ENCODE measurements around the gene PLXND1. TPM values are rescaled to one million over a fixed set of nuclear protein-coding genes. Genes with fewer than 3 reads are reported as not detected.

The PLXND1 gene
- total RNA-seq, 4 donors from 2014 or later: 191 to 351 (median 205) TPM

- TF ChIP-seq CTCF (IDR thresholded peaks at IDR 0.05; ENCODE audit: low read depth): no peak
Measured at GRCh38 chr3:129602309-129602708, 4.2 kb downstream of the PLXND1 start.

DNA sequence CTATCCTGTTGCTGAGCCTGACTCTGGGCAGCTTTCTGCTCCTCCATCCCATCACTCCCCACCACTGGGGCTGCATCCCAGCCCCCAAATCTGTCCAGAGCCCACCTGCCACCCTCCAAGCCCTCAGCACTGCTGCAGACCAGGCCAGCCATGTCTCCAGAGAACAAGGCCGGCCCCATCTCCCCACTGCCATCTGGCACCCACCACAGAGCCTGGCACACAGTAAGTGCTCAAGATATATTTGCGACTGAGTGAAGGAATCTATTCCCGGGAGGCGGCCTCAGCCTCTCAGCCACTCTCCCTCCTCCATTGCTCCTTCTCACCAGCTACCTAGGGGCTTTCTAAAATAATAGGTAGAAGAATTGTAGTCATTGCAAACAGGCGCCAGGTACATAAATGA is 4.8 kb downstream of the PLXND1 start:
- no peak for TF ChIP-seq CTCF (IDR thresholded peaks at IDR 0.05; ENCODE audit: low read depth)

DNA sequence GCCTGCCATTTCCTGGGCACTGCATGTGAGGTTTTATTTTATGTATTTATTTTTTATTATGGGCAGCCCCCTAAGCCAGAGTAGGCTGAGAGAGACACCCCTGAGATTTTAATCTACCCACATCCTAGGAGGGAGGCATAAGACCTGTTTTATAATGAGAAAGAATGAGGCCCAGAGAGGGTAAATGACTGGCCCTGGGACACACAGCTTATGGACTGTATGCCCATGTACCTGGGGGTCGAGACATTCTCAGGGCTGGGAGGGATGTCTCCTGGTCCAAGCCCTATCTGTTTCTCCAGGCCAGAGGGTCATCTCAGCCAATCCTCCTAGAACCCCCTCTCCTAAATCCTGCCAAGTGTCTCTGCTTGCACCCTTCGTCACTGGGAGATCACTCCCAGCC is 6.1 kb downstream of the PLXND1 start:
- TF ChIP-seq CTCF (IDR thresholded peaks at IDR 0.05; ENCODE audit: low read depth): no peak

DNA sequence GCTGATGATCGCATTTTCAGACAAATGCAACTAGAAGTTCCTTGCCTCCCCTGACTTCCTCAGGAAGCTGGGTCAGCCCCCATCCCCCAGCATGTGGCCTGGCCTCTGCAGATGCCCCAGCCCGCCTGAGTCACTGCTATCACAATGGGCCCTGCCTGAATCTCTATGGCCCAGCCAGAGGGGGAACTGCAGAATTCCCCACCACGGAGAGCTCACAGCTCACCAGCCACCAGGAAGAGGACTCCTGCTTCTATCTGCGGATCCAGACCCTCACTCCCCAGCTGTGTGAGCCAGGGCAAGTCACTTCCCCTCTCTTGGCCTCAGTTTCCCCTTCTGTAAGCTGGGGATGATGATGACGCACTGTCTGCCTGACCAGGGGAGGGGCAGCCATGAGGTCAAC is 6.9 kb downstream of the PLXND1 start:
- TF ChIP-seq CTCF (IDR thresholded peaks at IDR 0.05; ENCODE audit: low read depth): no peak

DNA sequence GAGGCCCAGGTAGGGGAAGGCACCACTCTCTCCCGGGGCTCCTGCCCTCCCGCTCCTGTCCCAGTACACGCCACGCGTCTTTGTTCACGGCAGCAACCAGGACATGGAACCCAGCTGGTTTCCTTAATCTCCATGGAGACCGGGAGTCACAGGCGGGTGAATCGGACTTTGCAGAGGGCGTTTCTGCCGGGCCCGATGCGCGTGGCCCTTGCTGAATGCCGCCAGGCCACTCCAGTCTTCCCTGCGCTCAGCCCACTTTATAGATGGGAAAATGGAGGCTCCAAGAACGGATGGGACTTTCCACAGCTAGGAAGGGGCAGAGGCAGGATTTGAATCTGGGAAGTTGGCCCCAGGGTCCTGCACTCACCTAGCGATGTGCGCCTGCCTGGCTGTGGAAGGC is 7.4 kb downstream of the PLXND1 start:
- TF ChIP-seq CTCF (IDR thresholded peaks at IDR 0.05; ENCODE audit: low read depth): no peak

GRCh38 chr3:129598484-129598883 is 8.0 kb downstream of the PLXND1 start:
- no peak for TF ChIP-seq CTCF (IDR thresholded peaks at IDR 0.05; ENCODE audit: low read depth)

GRCh38 chr3:129598000-129598381 is 8.5 kb downstream of the PLXND1 start:
- TF ChIP-seq CTCF (IDR thresholded peaks at IDR 0.05; ENCODE audit: low read depth): no peak
